Measurements from ENCODE around the gene KLHL11.

DNA sequence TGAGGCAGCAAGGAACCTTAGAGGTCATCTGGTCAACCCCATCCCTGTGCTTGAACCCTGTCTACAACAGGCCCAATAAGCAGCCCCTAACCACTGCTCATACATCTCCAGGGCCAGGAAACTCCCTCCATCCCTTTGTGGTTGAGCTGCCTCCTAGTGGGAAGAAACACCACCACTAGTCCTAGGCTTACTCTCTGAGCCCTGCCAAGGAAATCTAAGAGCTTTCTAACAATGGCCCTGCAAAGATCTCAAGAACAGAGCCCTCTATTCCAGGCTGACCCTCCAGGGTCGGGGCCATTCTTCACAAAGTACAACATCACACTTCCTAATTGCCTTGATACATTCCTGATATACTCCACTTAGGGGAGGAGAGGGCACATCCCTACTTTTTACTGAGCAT lies 47.7 kb upstream of the KLHL11 start:
- no peak for TF ChIP-seq EZH2 (IDR thresholded peaks at IDR 0.05; ENCODE audit: low read length)
- peak in 1 of 3 experiments; percentile 11 for TF ChIP-seq CTCF (optimal IDR thresholded peaks at IDR 0.05 in 1 of 3, IDR thresholded peaks at IDR 0.05 in 1 of 3, conservative IDR thresholded peaks at IDR 0.05 in 1 of 3; ENCODE audit: extremely low read depth in 1 of 3, insufficient read depth in 2 of 3, low read length in 3 of 3)

All from keratinocyte (primary cell).